ENCODE data around the gene BDKRB2.

Gene BDKRB2

DNA sequence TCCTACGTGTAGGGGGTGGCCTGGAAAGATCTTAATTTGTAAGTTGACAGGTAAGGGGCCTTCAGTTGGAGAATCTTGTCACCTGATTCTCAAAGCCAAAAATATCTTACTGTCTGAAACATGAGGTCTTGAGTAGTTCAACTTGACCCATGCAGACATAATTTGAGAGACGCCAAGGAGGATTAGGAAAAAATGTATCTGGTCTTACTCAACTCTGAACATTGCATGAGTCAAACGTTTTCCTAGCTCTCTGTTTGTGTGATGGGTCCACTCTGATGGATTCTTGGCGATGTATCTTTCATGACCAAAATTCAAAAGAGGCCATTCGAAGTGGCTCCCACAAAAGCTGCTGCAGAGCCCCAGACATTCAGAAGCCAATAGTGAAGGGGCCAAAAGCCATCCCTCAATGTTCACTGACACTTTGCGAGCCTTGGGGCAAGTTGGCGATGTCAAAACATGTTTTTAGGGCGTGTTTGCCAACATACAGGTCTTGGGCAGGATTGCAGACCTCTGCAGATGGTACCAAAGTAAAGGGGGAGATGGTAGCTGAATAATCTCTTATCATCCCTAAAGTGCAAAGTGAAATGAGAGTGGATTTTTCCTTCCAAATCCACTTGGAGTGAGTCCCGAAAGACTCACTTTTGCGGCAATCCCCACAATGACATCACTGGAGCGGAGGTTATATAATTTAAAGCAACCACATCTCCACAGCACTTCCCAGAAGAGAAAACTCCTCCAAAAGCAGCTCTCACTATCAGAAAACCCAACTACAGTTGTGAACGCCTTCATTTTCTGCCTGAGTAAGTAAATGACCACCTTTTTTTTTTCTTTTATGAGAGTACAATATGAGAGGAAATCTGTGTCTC is 51.1 kb downstream of the BDKRB2 start, which contains the start of gene BDKRB1:
Gene BDKRB1, plus strand, starts transcription at position 710 of the 866 bp plus-strand sequence. CDS start 7,473 bp downstream, outside the sequence.
- no peak for DNase-seq

DNA sequence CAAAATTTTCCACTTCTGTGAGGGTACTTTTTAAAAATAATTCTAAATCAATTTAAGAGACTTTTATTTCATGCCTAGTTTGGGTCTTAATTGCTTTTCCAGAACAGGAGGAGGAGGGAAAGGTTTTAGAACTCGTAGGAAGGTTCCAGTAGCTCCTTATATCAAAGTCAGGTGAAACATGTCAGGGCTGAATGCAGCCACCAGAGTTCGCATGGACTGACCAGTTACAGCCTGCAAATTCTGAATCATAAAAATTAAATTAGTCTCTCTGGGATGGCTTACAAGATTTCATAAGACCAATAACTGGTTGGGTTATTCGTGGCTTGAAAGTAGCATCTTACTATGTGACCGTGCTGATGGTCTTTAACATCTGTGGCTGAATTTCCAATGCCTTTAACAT is 51.8 kb downstream of the BDKRB2 start:
- DNase-seq = no peak

DNA sequence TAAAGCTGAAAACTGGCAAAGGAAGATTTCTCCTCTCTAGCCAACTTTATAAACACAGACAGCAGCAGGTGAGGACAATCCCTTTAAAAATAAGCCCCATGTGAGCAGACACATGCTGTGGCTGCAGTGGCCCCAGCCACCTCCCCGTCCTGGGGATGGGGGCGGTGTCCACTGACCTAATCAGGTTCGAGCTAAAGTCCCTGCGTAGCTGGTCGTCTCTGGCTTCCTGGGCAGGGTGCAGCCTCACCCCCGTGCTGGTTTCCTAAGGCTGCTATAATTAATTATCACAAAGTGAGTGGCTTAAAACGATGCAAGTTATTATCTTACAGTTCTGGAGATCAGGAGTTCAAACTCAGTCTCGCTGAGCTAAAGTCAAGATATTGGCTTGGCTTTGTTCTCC is 52.4 kb downstream of the BDKRB2 start:
- no peak for DNase-seq

DNA sequence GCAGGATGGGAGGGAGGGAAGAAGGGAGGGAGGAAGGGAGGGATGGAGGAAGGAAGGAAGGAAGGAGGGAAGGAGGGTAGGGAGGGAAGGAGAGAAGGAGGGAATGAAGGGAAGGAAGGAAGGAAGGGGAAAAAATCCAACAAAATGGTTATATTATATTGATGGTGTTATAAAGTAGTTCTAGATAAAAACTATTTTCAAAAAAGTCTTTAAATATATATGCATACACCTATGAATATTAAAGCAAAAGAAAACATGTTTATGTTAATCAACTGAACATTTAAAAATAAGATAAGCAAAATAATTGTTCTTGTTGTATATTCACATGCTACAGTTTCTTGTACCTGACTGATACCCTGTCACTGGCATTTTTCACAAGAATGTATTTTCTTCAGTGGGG is 53.3 kb downstream of the BDKRB2 start:
- no peak for DNase-seq

DNA sequence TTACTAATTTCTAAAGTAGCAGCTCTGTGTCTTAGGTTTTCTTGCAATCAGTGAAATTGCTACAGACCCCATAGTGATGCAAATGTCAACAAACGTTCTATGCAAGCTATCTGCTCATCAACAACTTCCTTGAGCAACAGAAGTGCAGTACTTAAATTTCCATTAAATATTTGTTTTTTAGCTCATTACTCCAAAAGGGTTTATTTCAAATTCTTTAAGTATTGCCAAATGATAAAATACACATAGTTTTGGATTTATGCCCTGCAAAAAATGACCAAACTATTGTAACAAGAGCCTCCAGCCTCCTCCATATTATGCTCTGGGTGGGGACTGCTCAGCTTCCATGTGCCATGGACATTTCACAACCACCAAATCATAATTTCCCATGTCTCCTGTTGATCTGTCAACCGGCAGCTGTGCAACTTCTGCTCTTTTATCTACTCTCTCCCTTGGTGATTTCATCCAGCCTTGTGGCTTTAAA is 55.7 kb downstream of the BDKRB2 start:
- DNase-seq = no peak

DNA sequence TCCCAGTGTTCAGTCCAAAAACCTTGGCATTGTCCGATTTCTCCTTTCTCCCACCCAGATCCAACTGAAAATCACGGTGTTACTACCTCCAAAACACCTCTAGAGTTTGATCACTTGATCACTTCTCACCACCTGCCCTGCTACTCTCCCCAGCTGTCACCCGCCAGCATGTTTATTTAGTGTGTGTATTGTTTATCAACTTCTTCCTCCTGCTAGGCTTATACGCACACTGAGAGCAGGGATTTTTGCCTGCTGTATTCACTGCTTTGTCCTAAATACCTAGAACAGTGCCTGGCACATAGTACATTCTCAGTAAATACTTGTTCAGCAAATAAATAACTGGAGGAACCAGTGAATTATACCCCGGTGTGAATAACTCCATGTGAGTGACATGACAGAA is 56.4 kb downstream of the BDKRB2 start:
- DNase-seq = no peak

DNA sequence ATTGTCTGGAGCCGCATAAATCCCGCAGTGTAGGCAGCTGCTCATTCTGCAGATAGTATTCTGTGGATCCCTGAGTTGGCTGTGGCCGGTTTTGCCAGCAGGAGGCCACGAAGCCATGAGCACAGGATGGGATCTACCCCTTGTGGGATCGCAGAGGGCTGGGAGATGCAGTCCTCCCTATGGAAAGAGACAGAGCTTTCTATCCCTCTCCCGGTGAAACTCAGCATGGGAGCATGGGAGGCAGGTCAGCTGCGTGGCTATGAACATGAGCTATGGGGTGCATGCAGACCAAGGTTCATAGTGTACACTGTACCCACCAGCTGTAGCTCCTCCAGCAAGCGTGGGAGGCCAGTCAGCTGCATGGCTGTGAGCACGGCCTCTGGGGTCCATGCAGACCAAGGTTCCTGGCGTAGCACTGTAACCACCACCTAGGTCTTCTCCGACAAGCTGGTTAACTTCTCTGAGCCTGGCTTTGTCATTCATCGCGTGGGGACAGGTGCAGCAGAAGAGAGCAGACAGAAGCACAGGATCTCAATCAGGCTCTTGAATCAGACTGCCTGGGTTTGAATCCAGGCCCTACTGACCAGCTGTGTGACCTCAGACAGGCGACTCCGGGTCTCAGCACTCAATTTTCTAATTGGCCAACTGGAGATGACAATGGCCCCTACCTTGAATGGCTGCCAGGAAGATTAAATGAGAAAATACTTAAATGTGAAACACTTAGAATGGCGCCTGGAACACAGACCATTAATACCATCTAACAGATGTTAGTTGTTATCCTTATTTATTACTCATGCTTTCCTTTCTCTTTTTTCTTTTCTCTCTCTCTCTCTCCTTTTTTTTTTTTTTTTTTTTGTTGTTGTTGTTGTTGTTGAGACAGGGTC is 57.4 kb downstream of the BDKRB2 start:
- DNase-seq = no peak

DNA sequence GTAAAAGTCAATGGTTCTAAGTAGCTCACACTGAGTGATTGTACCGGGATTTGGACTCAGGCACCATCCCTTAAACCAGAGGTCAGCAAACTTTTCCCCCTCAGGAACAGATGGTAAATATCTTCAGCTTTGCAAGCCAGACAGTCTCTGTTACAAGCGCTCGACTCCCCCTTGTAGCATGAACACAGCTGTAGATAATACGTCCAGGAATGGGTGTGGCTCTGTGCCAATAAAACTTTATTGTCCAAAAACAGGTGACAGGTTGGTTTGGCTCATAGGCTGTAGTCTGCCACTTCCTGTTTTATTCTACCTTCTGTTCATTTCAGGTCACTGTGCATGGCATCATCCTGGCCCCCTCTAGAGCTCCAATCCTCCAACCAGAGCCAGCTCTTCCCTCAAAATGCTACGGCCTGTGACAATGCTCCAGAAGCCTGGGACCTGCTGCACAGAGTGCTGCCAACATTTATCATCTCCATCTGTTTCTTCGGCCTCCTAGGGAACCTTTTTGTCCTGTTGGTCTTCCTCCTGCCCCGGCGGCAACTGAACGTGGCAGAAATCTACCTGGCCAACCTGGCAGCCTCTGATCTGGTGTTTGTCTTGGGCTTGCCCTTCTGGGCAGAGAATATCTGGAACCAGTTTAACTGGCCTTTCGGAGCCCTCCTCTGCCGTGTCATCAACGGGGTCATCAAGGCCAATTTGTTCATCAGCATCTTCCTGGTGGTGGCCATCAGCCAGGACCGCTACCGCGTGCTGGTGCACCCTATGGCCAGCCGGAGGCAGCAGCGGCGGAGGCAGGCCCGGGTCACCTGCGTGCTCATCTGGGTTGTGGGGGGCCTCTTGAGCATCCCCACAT is 58.9 kb downstream of the BDKRB2 start:
- no peak for DNase-seq

DNA sequence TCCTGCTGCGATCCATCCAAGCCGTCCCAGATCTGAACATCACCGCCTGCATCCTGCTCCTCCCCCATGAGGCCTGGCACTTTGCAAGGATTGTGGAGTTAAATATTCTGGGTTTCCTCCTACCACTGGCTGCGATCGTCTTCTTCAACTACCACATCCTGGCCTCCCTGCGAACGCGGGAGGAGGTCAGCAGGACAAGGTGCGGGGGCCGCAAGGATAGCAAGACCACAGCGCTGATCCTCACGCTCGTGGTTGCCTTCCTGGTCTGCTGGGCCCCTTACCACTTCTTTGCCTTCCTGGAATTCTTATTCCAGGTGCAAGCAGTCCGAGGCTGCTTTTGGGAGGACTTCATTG is 59.5 kb downstream of the BDKRB2 start:
- DNase-seq = no peak

DNA sequence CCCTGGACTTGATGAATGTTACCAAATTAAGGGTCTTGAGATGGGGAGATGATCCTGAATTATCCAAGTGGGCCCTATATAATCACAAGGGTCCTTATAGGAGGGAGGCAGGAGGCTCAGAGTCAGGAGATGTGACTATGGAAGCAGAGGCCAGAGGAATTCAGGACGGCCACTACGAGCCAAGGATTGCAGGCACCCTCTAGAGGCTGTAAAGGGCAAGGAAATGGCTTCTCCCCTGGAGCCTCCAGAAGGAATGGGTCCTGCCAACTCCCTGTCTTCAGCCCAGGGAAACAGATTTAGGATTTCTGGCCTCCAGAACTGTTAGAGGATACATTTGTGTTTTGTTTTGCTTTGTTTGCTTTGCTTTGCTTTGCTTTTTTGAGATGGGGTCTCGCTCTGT is 60.2 kb downstream of the BDKRB2 start:
- no peak for DNase-seq

DNA sequence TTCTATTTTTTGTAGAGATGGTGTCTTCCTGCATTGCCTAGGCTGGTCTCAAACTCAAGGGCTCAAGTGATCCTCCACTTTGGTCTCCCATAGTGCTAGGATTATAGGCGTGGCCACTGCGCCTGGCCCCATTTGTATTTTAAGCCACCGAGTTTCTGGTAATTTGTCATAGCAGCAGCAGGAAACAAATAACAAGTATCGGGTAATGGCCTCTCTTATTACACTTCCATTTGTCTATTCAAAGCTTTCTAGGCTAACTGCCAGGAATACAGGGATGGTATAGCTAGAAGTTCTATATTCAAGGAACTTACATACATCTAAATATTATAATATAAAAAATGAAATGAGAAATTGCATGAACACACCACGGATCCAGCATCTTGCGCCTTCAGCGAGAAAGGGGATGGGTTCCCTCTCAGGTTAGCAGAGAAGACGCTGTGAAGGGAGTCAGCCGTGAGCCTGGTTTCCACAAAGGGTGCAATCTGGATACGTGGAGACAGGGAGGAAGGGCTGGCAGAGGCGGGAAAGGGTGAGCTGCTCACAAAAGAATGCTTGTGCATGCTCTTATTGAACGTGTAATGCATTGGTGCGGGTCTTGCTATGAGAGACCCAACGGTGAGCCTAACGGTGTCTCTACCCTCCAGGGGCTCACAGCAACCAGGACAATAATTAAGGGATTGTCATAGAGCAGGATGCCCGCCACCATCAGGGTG is 60.9 kb downstream of the BDKRB2 start:
- no peak for DNase-seq

DNA sequence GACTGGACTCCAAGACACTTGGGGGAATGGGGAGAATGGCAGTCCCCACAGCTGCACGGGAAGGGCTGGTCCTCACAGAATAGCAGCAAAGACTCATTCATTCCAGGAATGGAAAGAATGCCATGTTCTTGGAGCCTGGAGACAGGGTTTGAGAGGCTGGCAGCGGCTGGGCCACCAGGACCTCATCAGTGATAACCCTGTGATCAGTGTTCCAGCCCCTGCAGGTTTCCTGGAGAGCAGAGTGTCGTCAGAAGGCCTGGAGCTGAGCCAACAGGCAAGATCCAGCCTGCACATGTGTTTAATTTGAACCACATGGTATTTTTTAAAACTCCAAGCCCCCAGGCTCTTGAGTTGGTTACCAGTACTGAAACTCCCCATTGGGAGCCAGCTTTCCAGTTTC is 62.7 kb downstream of the BDKRB2 start:
- DNase-seq = no peak

DNA sequence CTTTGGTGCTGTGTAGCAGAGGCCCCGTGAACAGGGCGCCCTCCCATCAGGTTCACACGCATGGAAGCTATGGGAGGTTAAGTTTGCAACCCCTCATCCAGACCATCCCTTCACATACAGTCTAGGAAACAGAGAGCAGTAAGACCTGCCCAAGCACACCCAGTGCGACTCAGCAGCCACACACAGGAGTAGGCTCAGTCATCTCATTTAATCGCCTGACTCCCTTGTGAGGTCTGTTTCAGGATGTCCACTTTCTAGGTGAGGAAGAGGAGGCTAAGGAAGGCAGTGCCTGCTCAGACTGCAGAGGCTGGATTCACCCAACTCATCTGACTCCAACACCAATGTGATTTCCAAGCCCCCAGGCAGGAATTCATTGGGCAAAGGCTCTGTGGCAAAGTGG is 63.3 kb downstream of the BDKRB2 start:
- no peak for DNase-seq

DNA sequence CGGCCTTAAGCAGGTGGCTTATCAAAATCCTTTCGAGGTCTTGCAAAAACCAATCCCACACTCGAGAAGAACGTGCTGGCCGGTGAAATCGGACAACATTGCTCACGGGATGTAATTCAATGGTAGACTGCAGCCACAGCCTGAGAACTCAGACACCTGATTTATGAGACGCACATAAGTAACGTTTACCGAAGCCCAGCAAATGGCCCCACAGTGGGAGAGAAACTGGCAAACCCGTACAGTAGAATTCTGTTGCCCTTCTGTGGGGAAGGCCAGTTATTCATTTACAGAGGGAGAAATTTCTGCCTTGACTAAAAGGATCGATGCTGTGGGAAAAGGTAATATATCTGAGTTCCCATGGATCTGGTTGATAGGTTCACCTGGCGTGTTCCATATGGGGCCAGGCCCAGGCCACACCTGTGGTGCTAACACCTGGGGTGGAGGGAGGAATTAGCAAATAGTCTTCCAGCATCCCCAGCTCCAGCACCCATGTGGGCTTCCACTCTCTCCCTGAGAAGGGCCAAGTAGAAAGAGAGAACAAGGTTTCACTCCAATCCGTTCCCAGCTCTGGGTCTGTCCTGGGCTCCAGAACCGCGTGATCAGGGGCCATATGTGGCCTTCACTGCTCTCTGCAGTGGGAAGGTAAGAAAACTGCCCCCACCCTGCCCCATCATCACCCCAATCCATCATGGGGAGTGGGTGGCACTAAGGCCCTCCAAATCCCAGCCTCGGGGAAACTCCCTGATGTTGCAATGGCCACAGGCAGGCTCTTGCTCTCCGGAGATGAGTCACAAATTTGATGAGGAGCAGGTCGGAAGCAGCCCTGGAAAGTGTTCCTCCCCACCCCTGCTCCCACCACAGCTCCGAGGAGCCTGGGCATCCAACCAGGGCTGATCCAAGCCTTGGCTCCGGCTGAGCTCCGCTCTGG is 64.1 kb downstream of the BDKRB2 start:
- no peak for DNase-seq

DNA sequence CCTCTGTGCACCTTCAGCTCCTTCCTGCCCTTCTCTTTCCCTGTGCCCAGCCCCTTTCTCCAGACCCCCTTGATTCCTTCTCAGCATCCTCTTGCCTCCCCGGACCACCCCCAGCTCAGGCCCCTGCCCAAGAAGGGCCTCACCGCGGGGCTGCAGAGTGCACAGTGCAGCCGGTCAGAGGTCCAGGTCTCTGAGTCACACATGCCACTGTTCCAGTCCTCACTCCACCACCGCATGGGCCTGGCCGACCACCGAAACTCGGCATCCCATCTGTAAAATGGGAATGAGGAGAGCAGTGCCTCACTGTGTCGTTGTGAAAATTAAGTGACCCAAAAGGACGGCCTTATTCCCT is 64.7 kb downstream of the BDKRB2 start:
- DNase-seq = no peak

DNA sequence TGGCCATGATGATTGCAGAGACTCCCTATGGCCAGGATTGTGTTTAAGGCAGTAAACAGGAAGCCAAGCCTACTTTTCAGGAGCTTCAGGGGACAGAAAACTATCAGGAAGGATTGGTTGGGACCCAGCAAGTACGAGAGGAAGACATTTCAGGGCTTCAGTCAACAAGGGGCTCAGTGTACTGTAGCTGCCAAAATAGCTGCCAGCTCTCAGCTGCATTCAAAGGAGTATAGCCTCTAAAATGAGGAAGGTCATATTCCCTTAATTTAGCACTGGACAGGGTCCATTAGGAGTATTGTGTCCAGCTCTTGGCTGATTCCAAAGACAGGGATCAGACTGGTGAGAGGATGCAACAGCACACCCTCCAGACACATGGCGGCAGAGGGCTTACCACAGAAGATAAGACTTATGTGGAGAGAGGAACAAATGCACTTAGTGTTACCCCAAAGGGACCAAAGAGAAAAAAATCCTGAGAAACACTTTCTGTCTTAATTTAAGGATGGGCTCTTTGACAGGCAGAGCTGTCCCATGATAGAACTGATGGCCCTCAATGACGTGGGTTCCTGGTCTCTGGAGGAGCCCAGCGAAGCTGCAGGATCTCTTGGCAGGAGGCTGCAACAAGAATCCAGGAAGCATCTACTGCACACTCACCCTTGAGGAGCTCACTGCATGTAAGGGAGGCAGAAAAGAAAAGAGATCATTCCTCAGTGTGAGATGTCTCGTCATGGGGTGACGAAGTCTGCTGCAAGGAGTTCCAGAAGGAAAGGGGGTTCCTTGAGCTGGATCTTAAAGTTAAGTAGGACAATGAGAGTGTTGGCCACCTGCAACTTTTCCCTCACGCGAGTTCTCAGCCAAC is 66.2 kb downstream of the BDKRB2 start:
- no peak for DNase-seq

DNA sequence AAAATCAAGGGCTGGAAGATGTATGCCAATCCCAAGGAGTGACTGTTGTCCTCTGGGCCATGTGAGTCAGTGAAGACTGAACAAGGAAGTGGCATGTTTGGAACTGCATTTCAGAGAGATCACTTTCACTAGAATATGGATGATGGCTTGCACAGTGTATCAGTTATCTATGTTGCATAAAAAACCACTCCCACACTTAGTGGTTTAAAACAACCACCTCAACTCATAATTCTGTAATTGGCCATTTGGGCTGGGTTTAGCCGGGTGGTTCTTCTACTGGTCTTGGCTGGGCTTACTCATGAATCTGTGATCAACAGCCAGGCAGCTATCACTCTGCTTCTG is 66.8 kb downstream of the BDKRB2 start:
- no peak for DNase-seq

DNA sequence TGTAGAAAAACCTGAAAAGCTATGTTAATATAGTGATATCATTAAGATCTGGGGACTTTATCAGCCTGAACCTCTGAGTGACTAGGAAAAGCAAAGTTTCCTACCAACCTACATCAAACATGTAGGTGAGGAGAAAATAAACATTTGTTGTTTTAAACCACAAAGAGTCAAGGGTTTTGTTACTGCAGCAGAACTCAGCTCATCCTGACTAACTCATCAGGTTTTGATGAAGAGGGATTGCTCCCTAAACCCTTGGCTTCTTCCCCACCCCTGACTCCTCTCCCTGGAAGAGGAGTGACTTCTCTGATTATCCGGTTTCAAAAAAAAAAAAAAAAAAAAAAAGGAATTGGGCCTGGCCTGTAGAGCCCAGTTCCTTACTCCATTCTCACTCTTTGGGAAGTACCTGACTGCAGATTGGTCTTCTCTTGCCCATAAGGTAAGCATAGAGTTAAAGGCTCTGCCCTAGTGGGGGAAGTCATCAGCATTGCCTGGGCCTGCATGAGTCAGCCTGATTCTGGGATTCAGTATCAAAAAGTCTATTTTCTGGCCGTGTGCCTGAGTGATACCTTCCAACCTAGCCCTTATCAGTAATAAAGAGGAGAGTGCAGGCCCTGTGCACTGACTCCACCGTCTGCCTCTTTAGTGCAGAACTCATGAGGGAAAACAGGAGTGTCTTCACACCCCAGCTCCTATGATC is 68.3 kb downstream of the BDKRB2 start:
- DNase-seq = no peak

DNA sequence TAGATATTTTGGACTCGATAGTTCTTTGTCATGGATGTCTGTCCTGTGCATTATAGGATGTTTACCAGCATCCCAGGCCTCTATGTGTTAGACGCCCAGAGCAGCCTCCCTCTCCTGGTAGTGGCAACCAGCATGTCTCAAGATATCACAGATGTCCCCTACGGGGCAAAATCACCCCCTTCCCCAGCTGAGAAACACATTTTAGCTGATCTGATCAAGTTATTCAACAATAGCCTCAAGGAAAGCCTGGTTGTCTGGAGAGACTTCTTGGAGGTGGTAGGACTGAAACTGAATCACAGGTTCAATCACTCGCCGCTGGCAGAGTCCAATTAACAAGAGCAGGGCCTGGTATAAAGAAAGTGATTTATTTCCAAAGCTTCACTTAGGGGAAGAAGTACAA is 69.0 kb downstream of the BDKRB2 start:
- DNase-seq = no peak

DNA sequence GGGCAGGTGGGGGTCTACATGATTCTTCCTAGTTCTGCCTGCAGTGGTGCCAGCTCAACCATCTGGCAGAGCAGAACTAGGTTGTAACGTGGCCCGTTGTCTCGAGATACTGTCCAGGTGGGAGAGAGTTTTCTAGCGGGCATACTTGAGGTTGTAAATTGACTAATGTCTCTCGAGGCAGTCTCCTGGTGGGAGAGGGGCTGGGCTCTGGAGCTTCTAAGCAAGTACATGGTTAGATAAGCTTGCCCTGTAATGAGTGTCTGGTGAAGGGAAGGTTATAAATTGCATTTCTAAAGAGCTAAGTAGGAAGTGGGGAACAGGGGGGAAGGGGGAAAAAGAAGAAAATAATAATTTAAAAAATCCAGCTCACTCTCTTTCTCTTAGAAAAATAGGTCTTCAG is 69.5 kb downstream of the BDKRB2 start:
- DNase-seq = no peak
